H1 (cell line): ENCODE measurements around the gene CISH. TPM values are rescaled to one million over a fixed set of nuclear protein-coding genes. Genes with fewer than 3 reads are reported as not detected.

Experiments
- CTCF ChIA-PET: fragments of 300-600 bp; sonication (Branson Sonifier 250); formaldehyde crosslinking; loops from one replicate; lab custom pipeline; 2021; ENCODE audit not compliant: partially characterized antibody; lab: Charles Lee
- POLR2A ChIA-PET: fragments of 300-600 bp; sonication (Branson Sonifier 250); formaldehyde crosslinking; loops from one replicate; lab custom pipeline; 2021; ENCODE audit warnings: inconsistent platforms; ENCODE audit not compliant: partially characterized antibody; lab: Charles Lee
- DNase-seq, 2 experiments: peaks; one replicate each; pipeline versions ENCODE4 v3.0.0 to v3.0.0-alpha.2; 2010 to 2022; ENCODE audit warnings: low spot score in 2 of 2, low read depth in 1 of 2, mixed read lengths in 1 of 2
- FAIRE-seq: peaks from 2 replicates; lab custom pipeline; 2011; peaks lifted over from hg19 to GRCh38; lab: Jason Lieb, UNC
- H2AFZ ChIP-seq: 2 replicates; pipeline ENCODE4 v1.8.1; 2012; ENCODE audit warnings: low read length, inconsistent platforms
- H2AK5ac ChIP-seq: 2 replicates; pipeline ENCODE4 v1.6.1; 2013; ENCODE audit warnings: low read depth, low read length
- H2BK120ac ChIP-seq: replicated peaks from 2 replicates; pipeline ENCODE3; 2013; ENCODE audit warnings: low read depth, low read length, inconsistent platforms
- H2BK12ac ChIP-seq: 2 replicates; pipeline ENCODE4 v1.6.1; 2013; ENCODE audit warnings: low read depth, low read length
- H2BK15ac ChIP-seq: 2 replicates; pipeline ENCODE4 v1.6.1; 2013; ENCODE audit warnings: low read length
- H2BK20ac ChIP-seq: 2 replicates; pipeline ENCODE4 v1.6.1; 2013; ENCODE audit warnings: low read length
- H2BK5ac ChIP-seq: 2 replicates; pipeline ENCODE4 v1.6.1; 2013; ENCODE audit warnings: low read depth, low read length
- H3K14ac ChIP-seq: 2 replicates; pipeline ENCODE4 v1.6.1; 2013; ENCODE audit warnings: inconsistent platforms; ENCODE audit not compliant: insufficient read length
- H3K18ac ChIP-seq: 2 replicates; pipeline ENCODE4 v1.6.1; 2013; ENCODE audit warnings: low read length; ENCODE audit errors: extremely low read depth
- H3K23ac ChIP-seq: 2 replicates; pipeline ENCODE4 v1.6.1; 2013; ENCODE audit warnings: inconsistent platforms; ENCODE audit not compliant: insufficient read length
- H3K23me2 ChIP-seq: 2 replicates; pipeline ENCODE4 v1.6.1; 2013; ENCODE audit warnings: low read depth, low read length
- H3K27ac ChIP-seq: 2 replicates; pipeline ENCODE4 v1.6.1; 2011; ENCODE audit warnings: low read depth, low read length, inconsistent platforms
- H3K27me3 ChIP-seq, 4 experiments: replicated peaks in 1 of 4; 1 replicate in 1 of 4; 2 replicates in 3 of 4; pipeline versions ENCODE4 v1.6.1 to v1.8.1; 2011 to 2013; ENCODE audit warnings: low read length in 3 of 4, mild to moderate bottlenecking in 3 of 4, inconsistent platforms in 2 of 4, mixed read lengths in 2 of 4, moderate library complexity in 1 of 4; ENCODE audit not compliant: control insufficient read depth in 3 of 4, insufficient read depth in 3 of 4; ENCODE audit errors: extremely low read depth in 1 of 4
- H3K36me3 ChIP-seq, 4 experiments: 2 replicates each; pipeline versions ENCODE4 v1.6.1 to v1.8.1; 2011 to 2013; ENCODE audit warnings: mild to moderate bottlenecking in 4 of 4, low read length in 3 of 4, moderate library complexity in 2 of 4, control low read depth in 1 of 4, inconsistent platforms in 1 of 4; ENCODE audit not compliant: insufficient read depth in 4 of 4, control insufficient read depth in 2 of 4
- H3K4ac ChIP-seq: replicated peaks from 2 replicates; pipeline ENCODE3; 2013; ENCODE audit warnings: low read length, low read depth, mixed read lengths, inconsistent platforms; ENCODE audit not compliant: insufficient read length
- H3K4me1 ChIP-seq, 4 experiments: replicated peaks in 1 of 4; 1 replicate in 1 of 4; 2 replicates in 3 of 4; pipeline versions ENCODE4 v1.6.1 to v1.8.1; 2011 to 2013; ENCODE audit warnings: low read length in 3 of 4, inconsistent platforms in 2 of 4, mixed read lengths in 1 of 4; ENCODE audit not compliant: insufficient read depth in 4 of 4, control insufficient read depth in 3 of 4
- H3K4me2 ChIP-seq, 2 experiments: 2 replicates each; pipeline versions ENCODE4 v1.6.1 to v1.8.1; 2011 to 2013; ENCODE audit warnings: low read depth in 2 of 2, low read length in 2 of 2, control low read depth in 1 of 2, inconsistent platforms in 1 of 2, mild to moderate bottlenecking in 1 of 2; ENCODE audit not compliant: insufficient read depth in 1 of 2
- H3K4me3 ChIP-seq, 4 experiments: fragments of 200-600, 300-600 bp in 1 of 4; sonication (generic), shearing (Covaris generic), sonication (Bioruptor Twin) in 1 of 4; 2 replicates each; pipeline versions ENCODE4 v1.5.1 to v1.8.1; 2011 to 2016; ENCODE audit warnings: low read length in 4 of 4, low read depth in 3 of 4, control low read depth in 2 of 4, inconsistent platforms in 2 of 4, mild to moderate bottlenecking in 2 of 4, mixed read lengths in 1 of 4, moderate library complexity in 1 of 4; ENCODE audit not compliant: insufficient read depth in 2 of 4; ENCODE audit errors: extremely low read depth in 1 of 4
- H3K56ac ChIP-seq: replicated peaks from 2 replicates; pipeline ENCODE3; 2013; ENCODE audit warnings: low read depth, mild to moderate bottlenecking, mixed read lengths, low read length, inconsistent platforms; ENCODE audit not compliant: insufficient read length
- H3K79me1 ChIP-seq: 2 replicates; pipeline ENCODE4 v1.6.1; 2013; ENCODE audit warnings: low read depth, low read length, control low read depth
- H3K79me2 ChIP-seq, 2 experiments: 2 replicates each; pipeline versions ENCODE4 v1.6.1 to v1.8.1; 2012 to 2013; ENCODE audit warnings: low read length in 2 of 2, mild to moderate bottlenecking in 2 of 2, inconsistent platforms in 1 of 2; ENCODE audit not compliant: insufficient read depth in 2 of 2, control insufficient read depth in 1 of 2
- H3K9ac ChIP-seq, 4 experiments: replicated peaks in 1 of 4; 1 replicate in 1 of 4; 2 replicates in 3 of 4; pipeline versions ENCODE4 v1.6.1 to v1.8.1; 2011 to 2013; ENCODE audit warnings: low read depth in 3 of 4, low read length in 3 of 4, control low read depth in 2 of 4, mild to moderate bottlenecking in 2 of 4, moderate library complexity in 2 of 4, inconsistent platforms in 1 of 4; ENCODE audit errors: extremely low read depth in 1 of 4
- H3K9me3 ChIP-seq, 2 experiments: 2 replicates each; pipeline versions ENCODE4 v1.6.1 to v1.8.1; 2012 to 2013; ENCODE audit warnings: mild to moderate bottlenecking in 2 of 2, moderate library complexity in 2 of 2, control low read depth in 1 of 2, inconsistent platforms in 1 of 2, low read depth in 1 of 2, low read length in 1 of 2, mixed read lengths in 1 of 2; ENCODE audit not compliant: insufficient read depth in 2 of 2
- H4K20me1 ChIP-seq, 2 experiments: replicated peaks in 1 of 2; 2 replicates each; pipeline versions ENCODE3 to v1.8.1; 2011 to 2013; ENCODE audit warnings: inconsistent platforms in 2 of 2, low read length in 2 of 2, mild to moderate bottlenecking in 1 of 2; ENCODE audit not compliant: insufficient read depth in 2 of 2, control insufficient read depth in 1 of 2
- H4K5ac ChIP-seq: 2 replicates; pipeline ENCODE4 v1.6.1; 2013; ENCODE audit warnings: low read length, low read depth, mixed read lengths, inconsistent platforms; ENCODE audit not compliant: insufficient read length
- H4K8ac ChIP-seq: 2 replicates; pipeline ENCODE4 v1.8.0; 2013; ENCODE audit warnings: mild to moderate bottlenecking, moderate library complexity, low read length, inconsistent platforms; ENCODE audit not compliant: insufficient read depth; ENCODE audit errors: extremely low read depth
- H4K91ac ChIP-seq: replicated peaks from 2 replicates; pipeline ENCODE3; 2013; ENCODE audit warnings: low read length, mixed read lengths, inconsistent platforms; ENCODE audit not compliant: insufficient read length
- BRCA1 ChIP-seq: IDR thresholded peaks from 2 replicates; pipeline ENCODE4 v1.6.1; 2012; ENCODE audit warnings: low read depth, low read length, improper control_type of control experiment
- TAF7 ChIP-seq: optimal IDR thresholded peaks from 2 replicates; pipeline ENCODE3; 2011; ENCODE audit warnings: low read depth, mild to moderate bottlenecking, inconsistent platforms, low read length, moderate library complexity, borderline replicate concordance
- TCF12 ChIP-seq: IDR thresholded peaks from 2 replicates; pipeline ENCODE4 v1.6.1; 2011; ENCODE audit warnings: low read depth, mild to moderate bottlenecking, low read length
- WGBS, 2 experiments: shearing (Covaris generic) in 1 of 2; methylation state at CpG; one replicate each; pipeline versions ENCODE4 v1.1.6 to v1.1.7; 2013 to 2015; ENCODE audit warnings: low lambda C conversion rate in 2 of 2, mixed read lengths in 2 of 2, inconsistent platforms in 1 of 2, low coverage in 1 of 2, missing lambda C conversion rate in 1 of 2; ENCODE audit not compliant: insufficient replicate concordance in 2 of 2, insufficient coverage in 1 of 2, insufficient read length in 1 of 2; ENCODE audit errors: extremely low coverage in 1 of 2, missing lambda C conversion rate in 1 of 2; 5-methylcytosine and 5-hydroxymethylcytosine counted together
- polyA plus RNA-seq, 7 experiments: library from polyadenylated mRNA; depleted of rRNA in 3 of 7; stranded (reverse) in 5 of 7; unstranded in 2 of 7; fragments of >200 nt in 5 of 7; fragments of 200-250 nt in 2 of 7; gene quantifications; 1 replicate in 5 of 7; 2 replicates in 1 of 7; 4 replicates in 1 of 7; pipeline versions ENCODE4 v1.2.1 to v1.2.3, GENCODE V29; 2011 to 2013; ENCODE audit warnings: missing spikeins in 2 of 7, mixed read lengths in 2 of 7
- total RNA-seq: library from RNA; stranded (reverse); fragmentation: NEBNext Ultra II Directional; extraction: Animal tissue kit (Norgen Biotek cat#: 25700); gene quantifications from 2 replicates; pipeline ENCODE4 v1.2.1, GENCODE V29; 2021

CISH gene
- total and polyA plus RNA-seq, 2 of the 8 experiments (the other 6 are each of a cell fraction or from before 2014, with no cell fraction given): 1.9 to 2.2 TPM

DNA sequence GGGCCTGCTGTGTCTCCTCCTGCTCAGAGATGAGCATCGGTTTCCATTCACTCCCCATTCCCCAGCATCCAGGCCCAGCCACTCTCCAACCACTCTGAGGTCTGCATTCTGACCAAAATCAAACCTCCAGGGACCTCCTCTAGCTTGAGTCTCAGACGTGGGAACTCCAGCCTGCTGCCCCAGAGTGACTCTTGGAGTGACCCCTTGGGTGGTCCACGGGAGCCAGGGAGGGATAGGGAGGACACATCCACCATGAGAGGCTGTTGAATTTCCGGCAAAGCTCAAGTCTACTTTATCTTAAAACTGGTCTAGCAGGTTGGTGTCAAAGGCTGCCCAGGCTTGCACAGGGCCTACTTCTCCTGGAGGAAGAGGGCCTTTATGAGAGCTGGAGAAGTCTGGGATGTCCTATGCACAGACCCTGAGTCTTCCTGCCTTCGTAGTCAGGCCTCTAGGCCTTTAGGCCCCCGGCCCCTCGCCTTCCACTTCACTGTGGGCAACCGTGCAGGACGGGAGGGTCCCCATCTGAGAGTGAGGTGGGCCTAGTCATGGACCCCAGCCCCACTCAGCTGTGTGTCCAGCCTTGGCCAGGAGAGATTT lies 8.9 kb downstream of the CISH start:
- Histone ChIP-seq H3K27me3 (peaks cover 0 to 2% (median 0%) of the 10 kb centered on the region in 4 experiments; a peak in 1 of 7 replicates), H3K4me1 (no peaks in the 10 kb centered on the region), H3K9ac (no peak overlapping the region), H4K20me1 (peaks cover 3% of the 10 kb centered on the region in 2 experiments), H3K9me3 (no peaks in the 10 kb centered on the region), H3K14ac (no peak overlapping the region), H2BK20ac (no peak overlapping the region), H3K23ac (no peak overlapping the region), H2AFZ (no peak overlapping the region), H3K23me2 (no peaks in the 10 kb centered on the region), H4K91ac (no peak overlapping the region), H3K4me2 (no peak overlapping the region), H2BK12ac (no peak overlapping the region), H3K4ac (no peak overlapping the region), H2BK120ac (no peak overlapping the region), H3K79me2 (no peaks in the 10 kb centered on the region), H3K4me3 (no peak overlapping the region), H4K5ac (no peak overlapping the region), H2AK5ac (no peak overlapping the region), H2BK15ac (no peak overlapping the region), H3K18ac (no peak overlapping the region), H2BK5ac (no peak overlapping the region), H3K79me1 (no peaks in the 10 kb centered on the region), H4K8ac (no peak overlapping the region), H3K56ac (no peak overlapping the region), H3K27ac (no peak overlapping the region), H3K36me3 (no peaks in the 10 kb centered on the region)
- CTCF ChIA-PET: interaction anchor here (0.9 to 50.4 kb wide), 7 partner anchors 9 to 255 kb away, joined by 3 to 1262 read pairs (median 39); partner anchors contain the start of genes C3orf18, CISH, DOCK3 and HEMK1
- 78% methylated on average over 9 of the region's 9 CpGs; no CpG with 5 or more reads in 1 of the 2 experiments for WGBS, 2 experiments
- no peak for TF ChIP-seq TAF7
- TF ChIP-seq TCF12: no peak
- TF ChIP-seq BRCA1: no peak
- POLR2A ChIA-PET: interaction anchor here (1.7 to 1.8 kb wide), 2 partner anchors 11 to 16 kb away, joined by 6 to 9 read pairs; no protein-coding TSS in a partner anchor
- no peak for DNase-seq
- no peak for FAIRE-seq
